HepG2 (cell line): ENCODE measurements around the gene AHSG. TPM values are rescaled to one million over a fixed set of nuclear protein-coding genes. Genes with fewer than 3 reads are reported as not detected.

Experiments
- ATAC-seq: fragments of 200-7000 bp; cut with Tn5 transposase; 3 replicates; pipeline ENCODE4 v1.9.1; 2020; ENCODE audit warnings: mild to moderate bottlenecking, moderate library complexity
- BruUV-seq: library from RNA; stranded (reverse); fragments of 400-500 nt; replicated peaks from 2 replicates; lab custom pipeline; 2021; lab: Mats Ljungman, UMichigan
- CTCF ChIA-PET: fragments of 300-600 bp; formaldehyde crosslinking; extraction: SDS; loops from one replicate; lab custom pipeline; 2021; ENCODE audit warnings: low total read pairs, inconsistent platforms, low intra/inter-chr PET ratio; lab: Yijun Ruan, JAX
- POLR2A ChIA-PET: fragments of 350-600 bp; sonication (Branson Sonifier 250); formaldehyde crosslinking; loops from one replicate; lab custom pipeline; 2020; ENCODE audit warnings: antibody characterized with exemption, inconsistent platforms; lab: Yijun Ruan, JAX
- DNase-seq: peaks from one replicate; pipeline ENCODE4 v3.0.0-alpha.2; 2015; ENCODE audit warnings: low spot score
- FAIRE-seq: peaks from 3 replicates; lab custom pipeline; 2011; peaks lifted over from hg19 to GRCh38; lab: Jason Lieb, UNC
- H2AFZ ChIP-seq: one replicate; pipeline ENCODE4 v1.6.1; 2011; ENCODE audit warnings: low read length, inconsistent platforms
- H3K27ac ChIP-seq: fragments of 300-600 bp; 3 replicates; pipeline ENCODE4 v1.8.0; 2011; ENCODE audit warnings: mixed run types, mild to moderate bottlenecking, mixed read lengths, low read length, inconsistent platforms; ENCODE audit not compliant: insufficient read depth; ENCODE audit errors: extremely low read length
- H3K27me3 ChIP-seq, 2 experiments: fragments of 200-600 bp in 1 of 2; 2 replicates in 1 of 2; 3 replicates in 1 of 2; pipeline versions ENCODE4 v1.6.0 to v1.8.0; 2011; ENCODE audit warnings: low read length in 2 of 2, mild to moderate bottlenecking in 2 of 2, moderate library complexity in 2 of 2, inconsistent platforms in 1 of 2; ENCODE audit not compliant: insufficient read depth in 2 of 2, control insufficient read depth in 1 of 2
- H3K36me3 ChIP-seq, 2 experiments: fragments of 200-600 bp in 1 of 2; replicated peaks in 1 of 2; 2 replicates in 1 of 2; 3 replicates in 1 of 2; pipeline versions ENCODE4 v1.5.1 to v1.8.0; 2011; ENCODE audit warnings: low read length in 2 of 2, inconsistent platforms in 1 of 2; ENCODE audit not compliant: insufficient read depth in 2 of 2, control insufficient read depth in 1 of 2
- H3K4me1 ChIP-seq: 2 replicates; pipeline ENCODE4 v1.5.1; 2012; ENCODE audit warnings: low read length, inconsistent platforms; ENCODE audit not compliant: insufficient read depth
- H3K4me2 ChIP-seq: 2 replicates; pipeline ENCODE4 v1.6.0; 2011; ENCODE audit warnings: low read depth, low read length, inconsistent platforms
- H3K4me3 ChIP-seq, 3 experiments: fragments of 200-600 bp in 1 of 3; sonication (generic), shearing (Covaris generic) in 1 of 3; replicated peaks in 1 of 3; 2 replicates each; pipeline ENCODE4 v1.5.1; 2011 to 2016; ENCODE audit warnings: low read length in 3 of 3, inconsistent platforms in 2 of 3, low read depth in 2 of 3, mild to moderate bottlenecking in 2 of 3, control low read depth in 1 of 3, mixed read lengths in 1 of 3; ENCODE audit not compliant: insufficient read depth in 1 of 3
- H3K79me2 ChIP-seq: one replicate; pipeline ENCODE4 v1.6.1; 2011; ENCODE audit warnings: low read length, inconsistent platforms; ENCODE audit not compliant: insufficient read depth
- H3K9ac ChIP-seq: 2 replicates; pipeline ENCODE4 v1.6.0; 2011; ENCODE audit warnings: mild to moderate bottlenecking, low read depth, low read length, inconsistent platforms; ENCODE audit not compliant: insufficient read depth
- H3K9me3 ChIP-seq: 2 replicates; pipeline ENCODE4 v1.5.1; 2012; ENCODE audit warnings: mild to moderate bottlenecking, low read length
- H4K20me1 ChIP-seq: 2 replicates; pipeline ENCODE4 v1.6.0; 2011; ENCODE audit warnings: inconsistent platforms, mild to moderate bottlenecking, low read length, moderate library complexity; ENCODE audit not compliant: insufficient read depth
- RXRB ChIP-seq: IDR thresholded peaks from 2 replicates; pipeline ENCODE4 v1.6.1; 2016; ENCODE audit warnings: borderline replicate concordance, missing genetic modification reagents, missing compliant biosample characterization
- SALL2 ChIP-seq: sonication (generic); formaldehyde crosslinking; IDR thresholded peaks from 2 replicates; pipeline ENCODE4 v1.8.1; 2023; ENCODE audit warnings: mild to moderate bottlenecking, missing genetic modification reagents, inconsistent platforms
- ZBTB49 ChIP-seq: sonication (generic); formaldehyde crosslinking; IDR thresholded peaks from 2 replicates; pipeline ENCODE4 v1.4.0; 2020; ENCODE audit warnings: missing genetic modification reagents, borderline replicate concordance
- ZNF547 ChIP-seq: sonication (generic); formaldehyde crosslinking; IDR thresholded peaks from 2 replicates; pipeline ENCODE4 v1.5.1; 2020; ENCODE audit warnings: mild to moderate bottlenecking, missing genetic modification reagents
- ZNF687 ChIP-seq: sonication (generic); formaldehyde crosslinking; IDR thresholded peaks from 2 replicates; pipeline ENCODE4 v1.5.1; 2020; ENCODE audit warnings: mild to moderate bottlenecking, missing genetic modification reagents, moderate library complexity
- WGBS: methylation state at CpG from one replicate; pipeline ENCODE4 v1.1.6; 2017; ENCODE audit warnings: low lambda C conversion rate; 5-methylcytosine and 5-hydroxymethylcytosine counted together
- in situ Hi-C: cut with HindIII; loops from 2 replicates; pipeline ENCODE4 v1.10.0; 2017; ENCODE audit warnings: low pct_unique_long_range_greater_than_20kb; ENCODE audit not compliant: extremely low pct_ligation_motif_present
- intact Hi-C: fragments of 100-400 bp; cut with micrococcal nuclease; formaldehyde crosslinking; loops from one replicate; pipeline ENCODE4 v1.10.0; 2022; ENCODE audit not compliant: unreplicated experiment
- polyA plus RNA-seq, 8 experiments: library from polyadenylated mRNA; depleted of rRNA in 3 of 8; stranded (reverse) in 7 of 8; unstranded in 1 of 8; fragments of >200 nt; fragmentation: Illumina TruSeq in 4 of 8; extraction: Trizol in 4 of 8; gene quantifications; 2 replicates each; pipeline versions ENCODE4 v1.2.1 to v1.2.3, GENCODE V29; 2011 to 2016; ENCODE audit warnings: low read depth in 4 of 8, missing spikeins in 1 of 8, mixed read lengths in 1 of 8; ENCODE audit not compliant: insufficient read depth in 1 of 8
- total RNA-seq, 5 experiments: library from RNA; depleted of rRNA; stranded (reverse); fragments of >200 nt; fragmentation: Illumina TruSeq; extraction: Trizol; gene quantifications; 2 replicates each; pipeline ENCODE4 v1.2.3, GENCODE V29; 2016; ENCODE audit warnings: low read depth in 1 of 5
- TF ChIP-seq, protein P1 (sequence below): sonication (generic); formaldehyde crosslinking; IDR thresholded peaks from 2 replicates; pipeline ENCODE4 v1.9.0; 2022; ENCODE audit warnings: missing genetic modification reagents, mild to moderate bottlenecking, borderline replicate concordance
- TF ChIP-seq, protein P2 (sequence below): sonication (generic); formaldehyde crosslinking; IDR thresholded peaks from 2 replicates; pipeline ENCODE4 v1.4.0; 2020; ENCODE audit warnings: missing genetic modification reagents, mild to moderate bottlenecking, borderline replicate concordance
- TF ChIP-seq, protein P3 (sequence below): IDR thresholded peaks from 2 replicates; pipeline ENCODE4 v1.6.1; 2016; ENCODE audit warnings: missing biosample characterization, missing genetic modification reagents, low read depth
- TF ChIP-seq, protein P4 (sequence below): sonication (generic); formaldehyde crosslinking; conservative IDR thresholded peaks from 2 replicates; pipeline ENCODE4 v1.8.0; 2022; ENCODE audit warnings: mild to moderate bottlenecking, moderate library complexity, missing genetic modification reagents

The AHSG gene
- total and polyA plus RNA-seq, 2 of the 13 experiments (the other 11 are each of a cell fraction or from before 2014, with no cell fraction given), result 2,043 to 19,152 TPM

DNA sequence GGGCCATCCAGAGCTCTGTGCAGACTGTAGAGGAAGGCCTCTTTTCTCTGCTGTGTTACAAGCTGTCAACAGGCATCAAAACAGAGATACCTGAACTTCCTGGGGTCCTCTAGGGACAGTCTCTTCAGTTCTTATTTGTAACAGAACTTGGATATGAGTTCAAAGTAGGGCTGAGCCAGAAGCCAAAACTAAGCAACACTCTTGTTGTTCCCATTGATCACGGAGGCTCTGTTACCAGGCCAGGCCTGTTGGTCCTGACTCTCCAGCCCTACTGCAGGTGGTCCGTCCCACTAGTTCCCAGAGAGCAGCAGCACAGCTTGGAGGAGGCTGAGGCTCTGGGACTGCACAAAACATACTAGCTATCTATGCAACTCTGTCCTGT, 13.1 kb upstream of the AHSG start:
- Histone ChIP-seq H3K4me1 (peaks cover 96% of the 10 kb centered on the region), H3K4me3 (peak overlapping the region; percentile 18 to 63 (median 34); a peak in 5 of 6 replicates), H3K9ac (peak overlapping the region; percentile 77), H3K27me3 (no peaks in the 10 kb centered on the region), H3K4me2 (peak overlapping the region; percentile 88), H4K20me1 (no peaks in the 10 kb centered on the region), H3K79me2 (peaks cover 6% of the 10 kb centered on the region), H2AFZ (no peak overlapping the region), H3K36me3 (no peaks in the 10 kb centered on the region), H3K27ac (peak overlapping the region; percentile 95), H3K9me3 (no peaks in the 10 kb centered on the region)
- DNase-seq, result no peak
- POLR2A ChIA-PET, result interaction anchor here (0.7 to 27.1 kb wide), 5 partner anchors 6 to 184 kb away, joined by 3 to 854 read pairs (median 51); partner anchors contain the start of genes AHSG, DNAJB11, EIF4A2 and TBCCD1
- intact Hi-C loops (loop anchor here (2.0 kb wide), 1 partner anchor 13 kb away; the partner anchor contains the start of gene AHSG), in situ Hi-C loops (no loop called here)
- FAIRE-seq, result no peak
- peak; percentile 53 for ATAC-seq
- 0% methylated on average over 2 of the region's 2 CpGs for WGBS
- CTCF ChIA-PET, result interaction anchor here (0.9 kb wide), 1 partner anchor 13 kb away, joined by 3 read pairs; the partner anchor contains the start of gene AHSG
- BruUV-seq, result TSS peak; percentile 95
- TF ChIP-seq ZNF687, result peak; percentile 63
- TF ChIP-seq, protein P1, sequence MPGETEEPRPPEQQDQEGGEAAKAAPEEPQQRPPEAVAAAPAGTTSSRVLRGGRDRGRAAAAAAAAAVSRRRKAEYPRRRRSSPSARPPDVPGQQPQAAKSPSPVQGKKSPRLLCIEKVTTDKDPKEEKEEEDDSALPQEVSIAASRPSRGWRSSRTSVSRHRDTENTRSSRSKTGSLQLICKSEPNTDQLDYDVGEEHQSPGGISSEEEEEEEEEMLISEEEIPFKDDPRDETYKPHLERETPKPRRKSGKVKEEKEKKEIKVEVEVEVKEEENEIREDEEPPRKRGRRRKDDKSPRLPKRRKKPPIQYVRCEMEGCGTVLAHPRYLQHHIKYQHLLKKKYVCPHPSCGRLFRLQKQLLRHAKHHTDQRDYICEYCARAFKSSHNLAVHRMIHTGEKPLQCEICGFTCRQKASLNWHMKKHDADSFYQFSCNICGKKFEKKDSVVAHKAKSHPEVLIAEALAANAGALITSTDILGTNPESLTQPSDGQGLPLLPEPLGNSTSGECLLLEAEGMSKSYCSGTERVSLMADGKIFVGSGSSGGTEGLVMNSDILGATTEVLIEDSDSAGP (CRISPR knock-in tag), result peak; percentile 58; the same call in 1 of the 2 replicates
- TF ChIP-seq ZNF547 (CRISPR knock-in tag), result no peak; the same call in 1 of the 2 replicates
- TF ChIP-seq, protein P2, sequence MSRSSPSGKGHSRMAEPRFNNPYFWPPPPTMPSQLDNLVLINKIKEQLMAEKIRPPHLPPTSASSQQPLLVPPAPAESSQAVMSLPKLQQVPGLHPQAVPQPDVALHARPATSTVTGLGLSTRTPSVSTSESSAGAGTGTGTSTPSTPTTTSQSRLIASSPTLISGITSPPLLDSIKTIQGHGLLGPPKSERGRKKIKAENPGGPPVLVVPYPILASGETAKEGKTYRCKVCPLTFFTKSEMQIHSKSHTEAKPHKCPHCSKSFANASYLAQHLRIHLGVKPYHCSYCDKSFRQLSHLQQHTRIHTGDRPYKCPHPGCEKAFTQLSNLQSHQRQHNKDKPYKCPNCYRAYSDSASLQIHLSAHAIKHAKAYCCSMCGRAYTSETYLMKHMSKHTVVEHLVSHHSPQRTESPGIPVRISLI (CRISPR knock-in tag), result no peak
- TF ChIP-seq, protein P3, sequence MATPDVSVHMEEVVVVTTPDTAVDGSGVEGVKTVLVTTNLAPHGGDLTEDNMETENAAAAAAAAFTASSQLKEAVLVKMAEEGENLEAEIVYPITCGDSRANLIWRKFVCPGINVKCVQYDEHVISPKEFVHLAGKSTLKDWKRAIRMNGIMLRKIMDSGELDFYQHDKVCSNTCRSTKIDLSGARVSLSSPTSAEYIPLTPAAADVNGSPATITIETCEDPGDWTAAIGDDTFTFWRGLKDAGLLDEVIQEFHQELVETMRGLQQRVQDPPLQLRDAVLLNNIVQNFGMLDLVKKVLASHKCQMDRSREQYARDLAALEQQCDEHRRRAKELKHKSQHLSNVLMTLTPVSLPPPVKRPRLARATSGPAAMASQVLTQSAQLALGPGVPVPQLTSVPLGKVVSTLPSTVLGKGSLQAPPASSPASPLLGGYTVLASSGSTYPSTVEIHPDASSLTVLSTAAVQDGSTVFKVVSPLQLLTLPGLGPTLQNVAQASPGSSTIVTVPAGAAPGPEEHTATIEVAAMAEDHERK (CRISPR knock-in tag), result no peak
- no peak for TF ChIP-seq SALL2 (CRISPR knock-in tag)
- TF ChIP-seq, protein P4, sequence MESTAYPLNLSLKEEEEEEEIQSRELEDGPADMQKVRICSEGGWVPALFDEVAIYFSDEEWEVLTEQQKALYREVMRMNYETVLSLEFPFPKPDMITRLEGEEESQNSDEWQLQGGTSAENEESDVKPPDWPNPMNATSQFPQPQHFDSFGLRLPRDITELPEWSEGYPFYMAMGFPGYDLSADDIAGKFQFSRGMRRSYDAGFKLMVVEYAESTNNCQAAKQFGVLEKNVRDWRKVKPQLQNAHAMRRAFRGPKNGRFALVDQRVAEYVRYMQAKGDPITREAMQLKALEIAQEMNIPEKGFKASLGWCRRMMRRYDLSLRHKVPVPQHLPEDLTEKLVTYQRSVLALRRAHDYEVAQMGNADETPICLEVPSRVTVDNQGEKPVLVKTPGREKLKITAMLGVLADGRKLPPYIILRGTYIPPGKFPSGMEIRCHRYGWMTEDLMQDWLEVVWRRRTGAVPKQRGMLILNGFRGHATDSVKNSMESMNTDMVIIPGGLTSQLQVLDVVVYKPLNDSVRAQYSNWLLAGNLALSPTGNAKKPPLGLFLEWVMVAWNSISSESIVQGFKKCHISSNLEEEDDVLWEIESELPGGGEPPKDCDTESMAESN (CRISPR knock-in tag), result no peak
- TF ChIP-seq ZBTB49 (CRISPR knock-in tag), result no peak
- peak; percentile 23; the same call in 1 of the 2 replicates for TF ChIP-seq RXRB (CRISPR knock-in tag)
